Small intestine (tissue), 7 donors: Measurements from ENCODE around the gene ANKRD65. TPM values are rescaled to one million over a fixed set of nuclear protein-coding genes. Genes with fewer than 3 reads are reported as not detected.
"Not testable (repeated sequence)": the region's sequence is repeated elsewhere in the genome, so short reads cannot be mapped to it uniquely, and the experiment has no call there.

Source experiments
- DNase-seq, 2 donors: peaks; one replicate each; pipeline versions ENCODE4 v3.0.0 to v3.0.0-alpha.2; 2013
- FAIRE-seq: peaks from 2 replicates; lab custom pipeline; 2012; peaks lifted over from hg19 to GRCh38; lab: Jason Lieb, UNC
- H3K27ac ChIP-seq, 3 donors: one replicate each; pipeline ENCODE4 v1.5.1; 2013; ENCODE audit warnings: low read length in 2 of 3, mild to moderate bottlenecking in 2 of 3, control low read depth in 1 of 3, inconsistent platforms in 1 of 3, low read depth in 1 of 3, moderate library complexity in 1 of 3
- H3K27me3 ChIP-seq, 3 donors: one replicate each; pipeline ENCODE4 v1.6.1; 2013; ENCODE audit warnings: low read length in 3 of 3, inconsistent platforms in 1 of 3; ENCODE audit not compliant: control insufficient read depth in 3 of 3, insufficient read depth in 3 of 3
- H3K36me3 ChIP-seq, 3 donors: one replicate each; pipeline ENCODE4 v1.6.1; 2013; ENCODE audit warnings: low read length in 3 of 3, inconsistent platforms in 1 of 3, low read depth in 1 of 3, mild to moderate bottlenecking in 1 of 3, moderate library complexity in 1 of 3; ENCODE audit not compliant: control insufficient read depth in 3 of 3, insufficient read depth in 2 of 3
- H3K4me1 ChIP-seq, 3 donors: one replicate each; pipeline ENCODE4 v1.6.1; 2013; ENCODE audit warnings: low read length in 2 of 3, inconsistent platforms in 1 of 3, low read depth in 1 of 3, mild to moderate bottlenecking in 1 of 3, moderate library complexity in 1 of 3; ENCODE audit not compliant: control insufficient read depth in 3 of 3, insufficient read depth in 2 of 3
- H3K4me3 ChIP-seq, 3 donors: one replicate each; pipeline ENCODE4 v1.5.1; 2013; ENCODE audit warnings: low read length in 3 of 3, control low read depth in 1 of 3, inconsistent platforms in 1 of 3, low read depth in 1 of 3, mild to moderate bottlenecking in 1 of 3, moderate library complexity in 1 of 3
- H3K9me3 ChIP-seq, 2 donors: one replicate each; pipeline ENCODE4 v1.6.1; 2013; ENCODE audit warnings: low read depth in 1 of 2, low read length in 1 of 2; ENCODE audit not compliant: control insufficient read depth in 2 of 2, insufficient read depth in 1 of 2
- WGBS, 3 donors: extraction: QIAGEN DNeasy Blood & Tissue Kit; methylation state at CpG; one replicate each; pipeline ENCODE4 v1.1.7; 2013; 5-methylcytosine and 5-hydroxymethylcytosine counted together
- polyA plus RNA-seq, 4 donors: library from polyadenylated mRNA; stranded (reverse) in 3 of 4; unstranded in 1 of 4; fragments of 200-250 nt in 3 of 4; fragments of 120-200 nt in 1 of 4; gene quantifications; one replicate each; pipeline versions ENCODE4 v1.2.1 to v1.2.3, GENCODE V29; 2013
- donor health status: healthy with polysubstance abuse.
- donor health status: control.
- donor health status: control.
- donor health status: Bipolar disorder and iron deficiency.
- donor health status: healthy.

The ANKRD65 gene
- polyA plus RNA-seq, 4 donors, result 1.1 to 1.7 (median 1.5) TPM

- FAIRE-seq (no peak), DNase-seq (no peak)
- no peak overlapping the region for H3K4me3 ChIP-seq
Measured at GRCh38 chr1:1418464-1419362, 2.4 kb downstream of the ANKRD65 start.

DNA sequence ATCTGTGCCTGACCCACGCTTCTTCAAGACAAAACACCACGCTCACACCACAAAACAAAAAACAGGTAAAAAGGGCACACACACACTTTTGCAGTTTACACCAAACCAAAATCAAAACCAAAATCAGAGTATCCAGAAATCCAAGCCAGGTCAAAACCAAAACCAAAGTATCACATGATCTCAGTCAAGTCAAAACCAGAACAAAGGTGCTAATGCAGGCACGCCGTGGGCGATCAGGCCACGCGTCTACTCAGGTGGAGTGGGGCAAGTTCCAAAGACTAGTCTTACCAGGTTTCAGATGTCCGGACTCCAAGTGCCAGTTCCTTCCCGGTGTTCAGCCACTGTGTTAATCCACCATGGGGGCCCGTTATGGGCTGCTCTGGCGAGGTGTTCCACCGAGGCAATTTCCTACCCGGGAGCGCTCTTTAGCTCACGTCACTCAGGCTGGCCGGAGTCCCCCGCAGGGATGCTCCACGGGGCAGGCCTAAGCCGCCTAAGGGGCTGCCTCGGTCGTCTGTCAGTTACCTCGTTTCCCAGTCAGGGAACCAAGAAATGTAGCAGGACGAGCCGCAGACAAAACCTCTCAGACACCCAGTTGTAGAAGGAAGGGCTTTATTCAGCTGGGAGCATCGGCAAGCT, 3.1 kb downstream of the ANKRD65 start:
- not testable (repeated sequence) for H3K36me3 ChIP-seq, H3K9me3 ChIP-seq, H3K4me1 ChIP-seq, H3K27ac ChIP-seq, H3K4me3 ChIP-seq, DNase-seq, FAIRE-seq
- H3K27me3 ChIP-seq, result peaks cover 1 to 15% (median 10%) of the 10 kb centered on the region in 3 donors
- 78 to 86% (median 86%) methylated on average over 25 of the region's 25 CpGs for WGBS, 3 donors

More at GRCh38 chr1:1418464-1419362, 2.4 kb downstream of the ANKRD65 start:
- WGBS, 3 donors, result 90 to 92% (median 91%) methylated on average over 24 to 26 of the region's 26 CpGs
- no peaks in the 10 kb centered on the region for H3K36me3 ChIP-seq
- H3K9me3 ChIP-seq, result no peaks in the 10 kb centered on the region
- H3K27ac ChIP-seq, result no peak overlapping the region
- peaks cover 1 to 15% (median 10%) of the 10 kb centered on the region in 3 donors for H3K27me3 ChIP-seq
- H3K4me1 ChIP-seq, result no peaks in the 10 kb centered on the region

- not testable (repeated sequence) for DNase-seq, H3K36me3 ChIP-seq, H3K4me1 ChIP-seq, H3K9me3 ChIP-seq, H3K4me3 ChIP-seq, FAIRE-seq, H3K27ac ChIP-seq
- peaks cover 1 to 15% (median 10%) of the 10 kb centered on the region in 3 donors for H3K27me3 ChIP-seq
- WGBS, 3 donors, result 83 to 87% (median 85%) methylated on average over 4 to 5 of the region's 5 CpGs
Measured at GRCh38 chr1:1417396-1417795, 3.7 kb downstream of the ANKRD65 start.

GRCh38 chr1:1415751-1416150, 5.3 kb downstream of the ANKRD65 start:
- DNase-seq, result no peak
- Histone ChIP-seq H3K9me3 (peaks cover 0 to 14% of the 10 kb centered on the region in 2 donors), H3K4me1 (no peaks in the 10 kb centered on the region), H3K27me3 (peaks cover 1 to 7% (median 6%) of the 10 kb centered on the region in 3 donors), H3K4me3 (no peak overlapping the region), H3K27ac (no peak overlapping the region), H3K36me3 (peaks cover 0 to 4% (median 0%) of the 10 kb centered on the region in 3 donors)
- no peak for FAIRE-seq
- WGBS, 3 donors, result 75 to 81% (median 76%) methylated on average over 13 of the region's 13 CpGs

GRCh38 chr1:1412311-1412902, 8.7 kb downstream of the ANKRD65 start:
- Histone ChIP-seq H3K9me3 (peaks cover 0 to 14% of the 10 kb centered on the region in 2 donors), H3K36me3 (peaks cover 0 to 11% (median 0%) of the 10 kb centered on the region in 3 donors)
- not testable (repeated sequence) for H3K4me3 ChIP-seq, H3K27ac ChIP-seq, H3K4me1 ChIP-seq, FAIRE-seq, H3K27me3 ChIP-seq, DNase-seq
- 92 to 97% (median 93%) methylated on average over 11 of the region's 11 CpGs for WGBS, 3 donors

GRCh38 chr1:1411626-1412025, 9.4 kb downstream of the ANKRD65 start:
- FAIRE-seq, result no peak
- DNase-seq, result no peak
- peaks cover 0 to 13% (median 0%) of the 10 kb centered on the region in 3 donors for H3K36me3 ChIP-seq
- H3K4me3 ChIP-seq, result no peak overlapping the region
- peaks cover 0 to 14% of the 10 kb centered on the region in 2 donors for H3K9me3 ChIP-seq
- no peak overlapping the region for H3K27ac ChIP-seq
- H3K4me1 ChIP-seq, result peaks cover 0 to 8% (median 2%) of the 10 kb centered on the region in 3 donors
- WGBS, 3 donors, result 90 to 95% (median 90%) methylated on average over 10 to 13 of the region's 13 CpGs
- H3K27me3 ChIP-seq, result no peaks in the 10 kb centered on the region

- H3K27me3 ChIP-seq, H3K4me3 ChIP-seq, FAIRE-seq, H3K27ac ChIP-seq, DNase-seq: not testable (repeated sequence)
- Histone ChIP-seq H3K36me3 (peaks cover 0 to 26% (median 0%) of the 10 kb centered on the region in 3 donors), H3K9me3 (peaks cover 0 to 14% of the 10 kb centered on the region in 2 donors), H3K4me1 (peaks cover 5 to 18% (median 6%) of the 10 kb centered on the region in 3 donors)
- WGBS, 3 donors, result 73 to 83% (median 79%) methylated on average over 8 of the region's 8 CpGs
Measured at GRCh38 chr1:1410238-1410637, 10.8 kb downstream of the ANKRD65 start.
